ENCODE measurements around the gene VPS9D1.

DNA sequence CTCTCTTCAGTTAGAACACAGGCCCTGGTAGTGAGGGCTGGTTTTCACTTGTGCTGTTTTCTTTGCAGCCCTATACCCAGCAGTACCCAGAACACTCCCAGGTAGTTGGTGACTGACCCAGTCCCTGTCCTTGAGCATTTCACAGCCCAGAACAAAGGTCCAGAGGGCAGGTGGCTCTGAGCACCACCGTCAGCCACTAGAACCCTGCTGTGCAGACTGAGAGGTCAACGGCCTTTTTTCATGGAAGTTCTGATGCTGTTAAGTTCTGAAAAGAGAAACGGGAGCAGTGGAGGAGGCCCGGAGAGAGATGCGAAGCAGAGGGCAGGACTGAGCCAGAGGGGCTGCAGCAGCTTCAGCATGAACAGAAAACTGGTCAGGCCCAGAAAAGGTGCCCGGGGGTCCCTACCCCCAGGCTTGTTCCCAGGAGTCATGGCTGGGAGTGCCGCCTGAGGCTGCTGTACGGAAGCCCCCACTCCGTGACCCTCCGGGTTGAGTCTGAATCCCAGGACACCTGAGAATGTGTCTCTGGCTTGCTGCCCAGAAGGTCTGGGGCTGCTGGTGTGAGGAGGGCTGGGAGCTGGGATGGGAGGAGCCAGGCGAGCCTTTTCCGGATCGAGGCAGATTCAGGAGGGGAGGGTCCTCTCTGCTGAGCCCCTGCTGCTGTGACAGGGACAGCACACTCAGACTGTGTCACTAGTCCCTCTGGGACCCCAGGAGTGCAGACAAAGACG, 9.3 kb upstream of the VPS9D1 start:
- TF ChIP-seq, protein P1, sequence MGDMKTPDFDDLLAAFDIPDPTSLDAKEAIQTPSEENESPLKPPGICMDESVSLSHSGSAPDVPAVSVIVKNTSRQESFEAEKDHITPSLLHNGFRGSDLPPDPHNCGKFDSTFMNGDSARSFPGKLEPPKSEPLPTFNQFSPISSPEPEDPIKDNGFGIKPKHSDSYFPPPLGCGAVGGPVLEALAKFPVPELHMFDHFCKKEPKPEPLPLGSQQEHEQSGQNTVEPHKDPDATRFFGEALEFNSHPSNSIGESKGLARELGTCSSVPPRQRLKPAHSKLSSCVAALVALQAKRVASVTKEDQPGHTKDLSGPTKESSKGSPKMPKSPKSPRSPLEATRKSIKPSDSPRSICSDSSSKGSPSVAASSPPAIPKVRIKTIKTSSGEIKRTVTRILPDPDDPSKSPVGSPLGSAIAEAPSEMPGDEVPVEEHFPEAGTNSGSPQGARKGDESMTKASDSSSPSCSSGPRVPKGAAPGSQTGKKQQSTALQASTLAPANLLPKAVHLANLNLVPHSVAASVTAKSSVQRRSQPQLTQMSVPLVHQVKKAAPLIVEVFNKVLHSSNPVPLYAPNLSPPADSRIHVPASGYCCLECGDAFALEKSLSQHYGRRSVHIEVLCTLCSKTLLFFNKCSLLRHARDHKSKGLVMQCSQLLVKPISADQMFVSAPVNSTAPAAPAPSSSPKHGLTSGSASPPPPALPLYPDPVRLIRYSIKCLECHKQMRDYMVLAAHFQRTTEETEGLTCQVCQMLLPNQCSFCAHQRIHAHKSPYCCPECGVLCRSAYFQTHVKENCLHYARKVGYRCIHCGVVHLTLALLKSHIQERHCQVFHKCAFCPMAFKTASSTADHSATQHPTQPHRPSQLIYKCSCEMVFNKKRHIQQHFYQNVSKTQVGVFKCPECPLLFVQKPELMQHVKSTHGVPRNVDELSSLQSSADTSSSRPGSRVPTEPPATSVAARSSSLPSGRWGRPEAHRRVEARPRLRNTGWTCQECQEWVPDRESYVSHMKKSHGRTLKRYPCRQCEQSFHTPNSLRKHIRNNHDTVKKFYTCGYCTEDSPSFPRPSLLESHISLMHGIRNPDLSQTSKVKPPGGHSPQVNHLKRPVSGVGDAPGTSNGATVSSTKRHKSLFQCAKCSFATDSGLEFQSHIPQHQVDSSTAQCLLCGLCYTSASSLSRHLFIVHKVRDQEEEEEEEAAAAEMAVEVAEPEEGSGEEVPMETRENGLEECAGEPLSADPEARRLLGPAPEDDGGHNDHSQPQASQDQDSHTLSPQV (IDR thresholded peaks at IDR 0.05), result no peak
- TF ChIP-seq, protein P2, sequence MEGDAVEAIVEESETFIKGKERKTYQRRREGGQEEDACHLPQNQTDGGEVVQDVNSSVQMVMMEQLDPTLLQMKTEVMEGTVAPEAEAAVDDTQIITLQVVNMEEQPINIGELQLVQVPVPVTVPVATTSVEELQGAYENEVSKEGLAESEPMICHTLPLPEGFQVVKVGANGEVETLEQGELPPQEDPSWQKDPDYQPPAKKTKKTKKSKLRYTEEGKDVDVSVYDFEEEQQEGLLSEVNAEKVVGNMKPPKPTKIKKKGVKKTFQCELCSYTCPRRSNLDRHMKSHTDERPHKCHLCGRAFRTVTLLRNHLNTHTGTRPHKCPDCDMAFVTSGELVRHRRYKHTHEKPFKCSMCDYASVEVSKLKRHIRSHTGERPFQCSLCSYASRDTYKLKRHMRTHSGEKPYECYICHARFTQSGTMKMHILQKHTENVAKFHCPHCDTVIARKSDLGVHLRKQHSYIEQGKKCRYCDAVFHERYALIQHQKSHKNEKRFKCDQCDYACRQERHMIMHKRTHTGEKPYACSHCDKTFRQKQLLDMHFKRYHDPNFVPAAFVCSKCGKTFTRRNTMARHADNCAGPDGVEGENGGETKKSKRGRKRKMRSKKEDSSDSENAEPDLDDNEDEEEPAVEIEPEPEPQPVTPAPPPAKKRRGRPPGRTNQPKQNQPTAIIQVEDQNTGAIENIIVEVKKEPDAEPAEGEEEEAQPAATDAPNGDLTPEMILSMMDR (IDR thresholded peaks at IDR 0.05 in 2 of 3, conservative IDR thresholded peaks at IDR 0.05 in 1 of 3; ENCODE audit: control insufficient read depth in 2 of 3, extremely low read depth in 1 of 3, insufficient read depth in 1 of 3, low read depth in 3 of 3, low read length in 3 of 3), result no peak
- no peak for TF ChIP-seq RBBP5 (conservative IDR thresholded peaks at IDR 0.05)
- TF ChIP-seq HDAC2 (IDR thresholded peaks at IDR 0.05), result no peak
- TF ChIP-seq, protein P3, sequence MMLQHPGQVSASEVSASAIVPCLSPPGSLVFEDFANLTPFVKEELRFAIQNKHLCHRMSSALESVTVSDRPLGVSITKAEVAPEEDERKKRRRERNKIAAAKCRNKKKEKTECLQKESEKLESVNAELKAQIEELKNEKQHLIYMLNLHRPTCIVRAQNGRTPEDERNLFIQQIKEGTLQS (IDR thresholded peaks at IDR 0.05; ENCODE audit: borderline replicate concordance, extremely low read depth, low read depth, low read length), result no peak
- TF ChIP-seq, protein P4, sequence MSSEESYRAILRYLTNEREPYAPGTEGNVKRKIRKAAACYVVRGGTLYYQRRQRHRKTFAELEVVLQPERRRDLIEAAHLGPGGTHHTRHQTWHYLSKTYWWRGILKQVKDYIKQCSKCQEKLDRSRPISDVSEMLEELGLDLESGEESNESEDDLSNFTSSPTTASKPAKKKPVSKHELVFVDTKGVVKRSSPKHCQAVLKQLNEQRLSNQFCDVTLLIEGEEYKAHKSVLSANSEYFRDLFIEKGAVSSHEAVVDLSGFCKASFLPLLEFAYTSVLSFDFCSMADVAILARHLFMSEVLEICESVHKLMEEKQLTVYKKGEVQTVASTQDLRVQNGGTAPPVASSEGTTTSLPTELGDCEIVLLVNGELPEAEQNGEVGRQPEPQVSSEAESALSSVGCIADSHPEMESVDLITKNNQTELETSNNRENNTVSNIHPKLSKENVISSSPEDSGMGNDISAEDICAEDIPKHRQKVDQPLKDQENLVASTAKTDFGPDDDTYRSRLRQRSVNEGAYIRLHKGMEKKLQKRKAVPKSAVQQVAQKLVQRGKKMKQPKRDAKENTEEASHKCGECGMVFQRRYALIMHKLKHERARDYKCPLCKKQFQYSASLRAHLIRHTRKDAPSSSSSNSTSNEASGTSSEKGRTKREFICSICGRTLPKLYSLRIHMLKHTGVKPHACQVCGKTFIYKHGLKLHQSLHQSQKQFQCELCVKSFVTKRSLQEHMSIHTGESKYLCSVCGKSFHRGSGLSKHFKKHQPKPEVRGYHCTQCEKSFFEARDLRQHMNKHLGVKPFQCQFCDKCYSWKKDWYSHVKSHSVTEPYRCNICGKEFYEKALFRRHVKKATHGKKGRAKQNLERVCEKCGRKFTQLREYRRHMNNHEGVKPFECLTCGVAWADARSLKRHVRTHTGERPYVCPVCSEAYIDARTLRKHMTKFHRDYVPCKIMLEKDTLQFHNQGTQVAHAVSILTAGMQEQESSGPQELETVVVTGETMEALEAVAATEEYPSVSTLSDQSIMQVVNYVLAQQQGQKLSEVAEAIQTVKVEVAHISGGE (CRISPR knock-in tag; IDR thresholded peaks at IDR 0.05), result no peak
- TF ChIP-seq BRCA1 (IDR thresholded peaks at IDR 0.05; ENCODE audit: low read depth, low read length), result no peak
- no peak for TF ChIP-seq CEBPB (IDR thresholded peaks at IDR 0.05; ENCODE audit: borderline replicate concordance in 1 of 2, low read depth in 2 of 2, low read length in 2 of 2)

All from GM12878 (cell line).